ENCODE measurements around the gene COPB2. TPM values are rescaled to one million over a fixed set of nuclear protein-coding genes. Genes with fewer than 3 reads are reported as not detected.

The COPB2 gene
- total RNA-seq, 6 donors from 2014 or later: 49.2 to 121 (median 102) TPM

DNA sequence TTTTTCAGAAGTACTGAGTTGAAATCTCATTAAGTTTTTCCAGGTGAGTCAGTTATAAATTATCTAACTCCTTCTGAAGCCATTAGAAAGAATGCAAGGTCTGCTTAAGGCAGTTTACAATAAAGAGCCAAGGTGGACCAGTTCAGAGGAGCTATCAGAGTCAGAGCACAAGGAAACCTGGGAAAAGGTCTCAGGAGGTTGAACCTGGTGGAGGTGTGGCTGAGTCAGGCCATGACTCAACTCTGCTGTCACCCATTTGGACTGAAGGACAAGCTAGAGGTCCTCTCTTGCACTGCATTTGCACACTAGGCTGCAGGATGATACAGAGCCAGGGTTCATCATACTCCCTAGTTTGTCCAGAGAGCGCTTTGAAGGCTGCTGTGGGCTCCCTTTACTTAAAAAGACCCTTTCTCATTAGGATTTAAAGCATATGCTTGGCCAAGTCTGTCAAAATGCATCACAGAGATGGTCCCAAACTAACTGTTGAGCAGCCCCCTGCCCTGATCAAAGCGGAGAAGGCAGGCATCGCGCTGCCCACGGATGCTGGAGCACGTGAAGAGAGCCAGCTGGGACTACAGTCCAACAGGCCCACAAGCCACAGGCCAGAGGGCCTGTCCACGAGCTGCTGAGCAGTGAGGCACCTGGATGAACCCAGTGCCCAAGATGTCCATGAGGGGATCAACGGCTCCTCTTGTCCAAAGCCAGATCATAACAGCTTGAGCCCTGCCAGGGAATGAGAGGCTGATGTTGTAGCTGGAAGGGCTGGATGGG, 71.6 kb downstream of the COPB2 start:
- Histone ChIP-seq H3K9me3 (no peaks in the 10 kb centered on the region), H3K36me3 (no peaks in the 10 kb centered on the region), H3K4me1 (no peaks in the 10 kb centered on the region), H3K27me3 (no peaks in the 10 kb centered on the region), H3K27ac (no peak overlapping the region), H3K4me3 (no peak overlapping the region)
- ATAC-seq (ENCODE audit: low FRiP score in 2 of 2) (no peak), DNase-seq (no peak)
- TF ChIP-seq POLR2AphosphoS5 (IDR thresholded peaks at IDR 0.05) (no peak), EP300 (IDR thresholded peaks at IDR 0.05) (no peak)
- 82 to 89% methylated on average over 8 of the region's 8 CpGs for WGBS, 2 donors

DNA sequence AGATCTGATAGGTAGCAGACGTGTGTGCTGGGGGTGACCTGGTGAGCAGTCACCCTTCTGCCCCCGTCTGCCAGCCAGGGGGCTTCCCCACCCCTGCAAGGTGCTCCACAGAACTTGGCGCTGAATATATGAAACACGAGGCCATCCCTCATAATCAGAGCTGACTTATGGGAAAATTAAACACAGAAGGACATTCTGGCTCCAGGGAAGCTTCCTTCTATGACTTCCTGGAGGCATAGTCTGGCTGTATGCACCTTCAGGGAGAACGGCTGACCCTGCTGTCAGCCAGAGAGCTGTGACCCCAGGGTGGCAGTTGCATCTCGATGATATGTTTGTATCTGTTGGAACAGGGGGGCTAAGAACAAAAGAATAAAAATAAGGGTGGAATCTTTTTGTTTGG, 72.2 kb downstream of the COPB2 start:
- DNase-seq (no peak), ATAC-seq (ENCODE audit: low FRiP score in 2 of 2) (no peak)
- H3K9me3 ChIP-seq: no peaks in the 10 kb centered on the region
- no peaks in the 10 kb centered on the region for H3K27me3 ChIP-seq
- H3K4me1 ChIP-seq: no peaks in the 10 kb centered on the region
- H3K36me3 ChIP-seq: no peaks in the 10 kb centered on the region
- H3K4me3 ChIP-seq: no peak overlapping the region
- WGBS, 2 donors: 65 to 66% methylated on average over 5 to 6 of the region's 6 CpGs
- no peak overlapping the region for H3K27ac ChIP-seq
- TF ChIP-seq POLR2A (IDR thresholded peaks at IDR 0.05): no peak
- TF ChIP-seq POLR2AphosphoS5 (IDR thresholded peaks at IDR 0.05): no peak

DNA sequence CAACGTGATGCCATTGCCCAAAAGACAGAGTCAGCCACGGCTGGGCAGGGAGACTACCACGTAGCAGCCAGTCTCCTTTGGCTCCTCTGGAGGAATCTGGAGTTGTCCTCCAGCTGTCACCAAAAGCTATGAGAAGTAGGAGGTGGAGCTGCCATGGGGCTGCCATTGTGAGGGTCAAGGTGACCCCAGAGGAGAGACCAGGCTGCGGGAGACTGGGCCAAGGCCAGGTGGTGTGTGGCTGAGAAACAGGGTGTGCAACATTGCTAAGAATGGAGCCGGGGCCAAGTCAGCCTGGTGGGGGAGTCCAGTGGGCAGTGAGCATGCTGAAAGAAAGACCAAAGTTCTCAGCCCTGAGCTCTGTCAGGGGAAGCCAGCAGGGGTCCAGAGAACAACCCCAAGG, 75.5 kb downstream of the COPB2 start:
- DNase-seq (no peak), ATAC-seq (ENCODE audit: low FRiP score in 2 of 2) (no peak)
- Histone ChIP-seq H3K4me3 (no peak overlapping the region), H3K36me3 (no peaks in the 10 kb centered on the region), H3K27me3 (no peaks in the 10 kb centered on the region), H3K4me1 (no peaks in the 10 kb centered on the region), H3K9me3 (no peaks in the 10 kb centered on the region), H3K27ac (no peak overlapping the region)
- TF ChIP-seq, protein P1, sequence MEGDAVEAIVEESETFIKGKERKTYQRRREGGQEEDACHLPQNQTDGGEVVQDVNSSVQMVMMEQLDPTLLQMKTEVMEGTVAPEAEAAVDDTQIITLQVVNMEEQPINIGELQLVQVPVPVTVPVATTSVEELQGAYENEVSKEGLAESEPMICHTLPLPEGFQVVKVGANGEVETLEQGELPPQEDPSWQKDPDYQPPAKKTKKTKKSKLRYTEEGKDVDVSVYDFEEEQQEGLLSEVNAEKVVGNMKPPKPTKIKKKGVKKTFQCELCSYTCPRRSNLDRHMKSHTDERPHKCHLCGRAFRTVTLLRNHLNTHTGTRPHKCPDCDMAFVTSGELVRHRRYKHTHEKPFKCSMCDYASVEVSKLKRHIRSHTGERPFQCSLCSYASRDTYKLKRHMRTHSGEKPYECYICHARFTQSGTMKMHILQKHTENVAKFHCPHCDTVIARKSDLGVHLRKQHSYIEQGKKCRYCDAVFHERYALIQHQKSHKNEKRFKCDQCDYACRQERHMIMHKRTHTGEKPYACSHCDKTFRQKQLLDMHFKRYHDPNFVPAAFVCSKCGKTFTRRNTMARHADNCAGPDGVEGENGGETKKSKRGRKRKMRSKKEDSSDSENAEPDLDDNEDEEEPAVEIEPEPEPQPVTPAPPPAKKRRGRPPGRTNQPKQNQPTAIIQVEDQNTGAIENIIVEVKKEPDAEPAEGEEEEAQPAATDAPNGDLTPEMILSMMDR (IDR thresholded peaks at IDR 0.05): no peak
- TF ChIP-seq POLR2A (IDR thresholded peaks at IDR 0.05): no peak
- no peak for TF ChIP-seq EP300 (IDR thresholded peaks at IDR 0.05)
- no peak for TF ChIP-seq POLR2AphosphoS5 (IDR thresholded peaks at IDR 0.05)
- WGBS, 2 donors: 77 to 89% methylated on average over 5 of the region's 5 CpGs

DNA sequence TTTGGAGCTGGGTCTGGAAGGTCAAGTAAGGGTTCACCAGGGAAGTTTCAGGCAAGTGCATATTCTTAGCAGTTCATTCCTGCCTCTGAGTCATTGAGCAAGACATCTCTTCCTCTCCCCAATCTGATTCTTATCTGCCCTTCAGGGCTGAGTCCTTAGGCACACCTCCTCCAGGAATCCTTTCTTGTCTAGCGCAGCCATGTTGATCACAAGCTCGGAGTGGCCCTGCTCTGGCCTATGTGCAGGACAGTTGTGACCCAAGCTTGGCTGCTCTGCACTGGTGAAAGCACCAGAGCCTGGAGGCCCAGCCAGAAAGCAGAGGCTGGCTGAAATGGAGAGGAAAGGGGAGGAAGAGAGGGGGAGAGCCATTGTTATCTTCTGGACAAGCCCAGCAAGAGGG, 76.5 kb downstream of the COPB2 start:
- TF ChIP-seq EP300 (IDR thresholded peaks at IDR 0.05) (no peak), POLR2A (IDR thresholded peaks at IDR 0.05) (no peak), POLR2AphosphoS5 (IDR thresholded peaks at IDR 0.05) (no peak)
- TF ChIP-seq, protein P1 (IDR thresholded peaks at IDR 0.05): no peak
- 88 to 94% methylated on average over 2 of the region's 2 CpGs for WGBS, 2 donors

DNA sequence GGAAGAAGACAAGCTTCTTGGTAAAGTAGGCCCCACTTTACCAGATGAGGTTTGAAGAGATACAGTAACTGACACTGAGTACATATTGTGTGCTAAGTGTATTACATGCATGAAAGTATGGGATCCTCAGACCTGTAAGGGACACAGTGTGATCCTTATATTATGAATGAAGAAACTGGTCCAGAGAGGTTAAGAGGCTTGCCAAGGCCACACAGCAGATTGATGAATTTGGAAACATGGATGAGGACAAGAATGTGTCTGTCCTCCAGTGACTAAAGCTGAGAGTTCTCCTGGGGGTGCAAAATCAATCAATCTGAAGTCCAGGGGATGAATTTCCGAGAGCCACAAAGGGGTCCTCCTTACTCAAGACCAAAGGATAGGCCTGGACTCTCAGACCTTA, 77.0 kb downstream of the COPB2 start:
- DNase-seq: no peak
- H3K36me3 ChIP-seq: no peaks in the 10 kb centered on the region
- no peak for ATAC-seq (ENCODE audit: low FRiP score in 2 of 2)
- H3K27ac ChIP-seq: no peak overlapping the region
- no peaks in the 10 kb centered on the region for H3K4me1 ChIP-seq
- TF ChIP-seq POLR2AphosphoS5 (IDR thresholded peaks at IDR 0.05) (no peak), POLR2A (IDR thresholded peaks at IDR 0.05) (no peak), EP300 (IDR thresholded peaks at IDR 0.05) (no peak)
- TF ChIP-seq, protein P1 (IDR thresholded peaks at IDR 0.05): no peak
- H3K4me3 ChIP-seq: no peak overlapping the region
- no peaks in the 10 kb centered on the region for H3K27me3 ChIP-seq
- no peaks in the 10 kb centered on the region for H3K9me3 ChIP-seq
- 87 to 100% methylated on average over 1 of the region's 1 CpG for WGBS, 2 donors

More for the DNA sequence above, 76.5 kb downstream of the COPB2 start:
- Histone ChIP-seq H3K27ac (no peak overlapping the region), H3K36me3 (no peaks in the 10 kb centered on the region), H3K4me1 (no peaks in the 10 kb centered on the region), H3K27me3 (no peaks in the 10 kb centered on the region), H3K4me3 (no peak overlapping the region), H3K9me3 (no peaks in the 10 kb centered on the region)
- DNase-seq (no peak), ATAC-seq (ENCODE audit: low FRiP score in 2 of 2) (no peak)

DNA sequence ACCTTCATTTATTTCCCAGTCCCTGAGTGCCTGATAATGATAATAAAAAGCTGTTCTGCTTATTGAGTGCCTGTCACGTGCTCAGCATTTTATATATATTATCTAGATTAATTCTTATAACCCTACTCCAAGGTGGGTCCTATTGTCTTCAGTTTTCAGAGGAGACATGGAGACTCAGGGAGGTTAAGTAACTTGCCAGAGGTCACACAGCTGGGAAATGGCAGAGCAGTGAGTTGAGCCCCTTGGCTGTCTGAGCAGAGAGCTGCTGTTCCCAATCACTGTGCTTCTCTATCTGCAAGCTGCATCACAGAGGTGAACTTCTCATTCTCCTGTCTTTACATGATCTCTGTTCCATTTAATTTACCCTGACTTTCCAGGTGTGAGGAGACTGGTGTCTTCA, 77.9 kb downstream of the COPB2 start:
- 48 to 71% methylated on average over 1 of the region's 1 CpG for WGBS, 2 donors
- no peak for DNase-seq
- Histone ChIP-seq H3K36me3 (no peaks in the 10 kb centered on the region), H3K4me1 (no peaks in the 10 kb centered on the region), H3K9me3 (no peaks in the 10 kb centered on the region), H3K27me3 (no peaks in the 10 kb centered on the region), H3K4me3 (no peak overlapping the region), H3K27ac (no peak overlapping the region)
- TF ChIP-seq EP300 (IDR thresholded peaks at IDR 0.05): no peak
- no peak for TF ChIP-seq POLR2A (IDR thresholded peaks at IDR 0.05)
- ATAC-seq (ENCODE audit: low FRiP score in 2 of 2): no peak
